ENCODE data around the gene NANS.
"Not testable (repeated sequence)": the region's sequence is repeated elsewhere in the genome, so short reads cannot be mapped to it uniquely, and the experiment has no call there.

NANS gene

GRCh38 chr9:98039607-98040017 is 16.9 kb upstream of the NANS start:
- FAIRE-seq, result no peak

GRCh38 chr9:98040212-98040611 is 16.3 kb upstream of the NANS start:
- no peak for FAIRE-seq

GRCh38 chr9:98043915-98044314 is 12.6 kb upstream of the NANS start:
- no peak for FAIRE-seq

- no peak for FAIRE-seq
These were observed 11.0 kb upstream of the NANS start for GRCh38 chr9:98045234-98046179.

GRCh38 chr9:98046180-98046543 is 10.4 kb upstream of the NANS start:
- no peak for FAIRE-seq

- FAIRE-seq, result no peak
These were observed 9.5 kb upstream of the NANS start for GRCh38 chr9:98047002-98047401.

GRCh38 chr9:98049288-98050072 is 7.1 kb upstream of the NANS start:
- no peak for FAIRE-seq

- no peak for FAIRE-seq
These were observed 6.2 kb upstream of the NANS start for GRCh38 chr9:98050351-98050750.

GRCh38 chr9:98054376-98054951 is 2.1 kb upstream of the NANS start:
- FAIRE-seq, result no peak

- FAIRE-seq, result no peak
These were observed 737 bp downstream of the NANS start for GRCh38 chr9:98057138-98057799.

- FAIRE-seq, result no peak
These were observed 5.6 kb downstream of the NANS start for GRCh38 chr9:98062161-98062560.

- no peak for FAIRE-seq
These were observed 8.3 kb downstream of the NANS start for GRCh38 chr9:98064623-98065392.

- no peak for FAIRE-seq
These were observed 9.7 kb downstream of the NANS start for GRCh38 chr9:98066235-98066634.

- FAIRE-seq, result no peak
These were observed 10.7 kb downstream of the NANS start for GRCh38 chr9:98067184-98067583.

GRCh38 chr9:98069551-98069950 is 13.0 kb downstream of the NANS start:
- no peak for FAIRE-seq

GRCh38 chr9:98070704-98071103 is 14.2 kb downstream of the NANS start:
- no peak for FAIRE-seq

GRCh38 chr9:98071737-98072136 is 15.2 kb downstream of the NANS start:
- no peak for FAIRE-seq

GRCh38 chr9:98074115-98074990 is 17.8 kb downstream of the NANS start:
- no peak for FAIRE-seq

GRCh38 chr9:98075332-98075805 is 18.8 kb downstream of the NANS start:
- no peak for FAIRE-seq

GRCh38 chr9:98076514-98076890 is 20.0 kb downstream of the NANS start:
- FAIRE-seq, result not testable (repeated sequence)

GRCh38 chr9:98078895-98079294 is 22.4 kb downstream of the NANS start:
- no peak for FAIRE-seq
